ENCODE results near the gene ZNF609. TPM values are rescaled to one million over a fixed set of nuclear protein-coding genes. Genes with fewer than 3 reads are reported as not detected.

Gene ZNF609
- total RNA-seq, 2 donors from 2014 or later, result 52.3 to 54.8 TPM

- TF ChIP-seq CTCF (conservative IDR thresholded peaks at IDR 0.05), result no peak
- Mint-ChIP-seq H3K36me3 (ENCODE audit: low read depth) (peaks cover 13% of the 10 kb centered on the region), H3K9me3 (no peaks in the 10 kb centered on the region), H3K4me3 (no peak overlapping the region), H3K27ac (no peak overlapping the region), H3K27me3 (ENCODE audit: insufficient read depth) (no peaks in the 10 kb centered on the region), H3K4me1 (peaks cover 2% of the 10 kb centered on the region)
- no peaks in the 10 kb centered on the region for H3K27me3 ChIP-seq (ENCODE audit: control insufficient read depth, insufficient read depth, low read length, poor library complexity, severe bottlenecking)
- no peak overlapping the region for H3K4me3 ChIP-seq (ENCODE audit: low read length)
- no peak overlapping the region for H3K27ac ChIP-seq (ENCODE audit: low read depth, low read length)
- 88 to 91% methylated on average over 5 to 8 of the region's 8 CpGs for WGBS, 2 experiments (ENCODE audit: insufficient coverage in 1 of 2, insufficient read length in 1 of 2)
- H3K9ac ChIP-seq (ENCODE audit: extremely low read depth, low read length, poor library complexity, severe bottlenecking), result no peak overlapping the region
- DNase-seq, result no peak
- H3K4me1 ChIP-seq (ENCODE audit: control insufficient read depth, insufficient read depth, low read length), result no peaks in the 10 kb centered on the region
- peaks cover 8% of the 10 kb centered on the region for H3K36me3 ChIP-seq (ENCODE audit: control insufficient read depth, insufficient read depth, low read length)
- no peaks in the 10 kb centered on the region for H3K9me3 ChIP-seq (ENCODE audit: control insufficient read depth, low read length)
Measured at GRCh38 chr15:64552281-64552948, 92.0 kb downstream of the ZNF609 start.

GRCh38 chr15:64558460-64559179 is 98.2 kb downstream of the ZNF609 start:
- Histone ChIP-seq H3K9me3 (ENCODE audit: control insufficient read depth, low read length) (no peaks in the 10 kb centered on the region), H3K9ac (ENCODE audit: extremely low read depth, low read length, poor library complexity, severe bottlenecking) (no peak overlapping the region), H3K27ac (ENCODE audit: low read depth, low read length) (no peak overlapping the region), H3K36me3 (ENCODE audit: control insufficient read depth, insufficient read depth, low read length) (peaks cover 10% of the 10 kb centered on the region), H3K4me1 (ENCODE audit: control insufficient read depth, insufficient read depth, low read length) (no peaks in the 10 kb centered on the region), H3K4me3 (ENCODE audit: low read length) (no peak overlapping the region), H3K27me3 (ENCODE audit: control insufficient read depth, insufficient read depth, low read length, poor library complexity, severe bottlenecking) (no peaks in the 10 kb centered on the region)
- H3K9me3 Mint-ChIP-seq, result no peaks in the 10 kb centered on the region
- no peak overlapping the region for H3K4me3 Mint-ChIP-seq
- TF ChIP-seq CTCF (conservative IDR thresholded peaks at IDR 0.05), result no peak
- H3K27me3 Mint-ChIP-seq (ENCODE audit: insufficient read depth), result no peaks in the 10 kb centered on the region
- peaks cover 14% of the 10 kb centered on the region for H3K36me3 Mint-ChIP-seq (ENCODE audit: low read depth)
- peaks cover 18% of the 10 kb centered on the region for H3K4me1 Mint-ChIP-seq
- no peak overlapping the region for H3K27ac Mint-ChIP-seq
- DNase-seq, result no peak

- Mint-ChIP-seq H3K4me3 (no peak overlapping the region), H3K4me1 (peaks cover 20% of the 10 kb centered on the region), H3K36me3 (ENCODE audit: low read depth) (peaks cover 15% of the 10 kb centered on the region), H3K9me3 (no peaks in the 10 kb centered on the region), H3K27ac (no peak overlapping the region), H3K27me3 (ENCODE audit: insufficient read depth) (no peaks in the 10 kb centered on the region)
- H3K36me3 ChIP-seq (ENCODE audit: control insufficient read depth, insufficient read depth, low read length), result peaks cover 12% of the 10 kb centered on the region
- DNase-seq, result no peak
- H3K9me3 ChIP-seq (ENCODE audit: control insufficient read depth, low read length), result no peaks in the 10 kb centered on the region
- no peak overlapping the region for H3K9ac ChIP-seq (ENCODE audit: extremely low read depth, low read length, poor library complexity, severe bottlenecking)
- H3K27me3 ChIP-seq (ENCODE audit: control insufficient read depth, insufficient read depth, low read length, poor library complexity, severe bottlenecking), result no peaks in the 10 kb centered on the region
- no peaks in the 10 kb centered on the region for H3K4me1 ChIP-seq (ENCODE audit: control insufficient read depth, insufficient read depth, low read length)
- H3K4me3 ChIP-seq (ENCODE audit: low read length), result no peak overlapping the region
- no peak for TF ChIP-seq CTCF (conservative IDR thresholded peaks at IDR 0.05)
- H3K27ac ChIP-seq (ENCODE audit: low read depth, low read length), result no peak overlapping the region
- WGBS, 2 experiments (ENCODE audit: insufficient coverage in 1 of 2, insufficient read length in 1 of 2), result 72% methylated on average over 2 of the region's 2 CpGs; no CpG with 5 or more reads in 1 of the 2 experiments
Measured at GRCh38 chr15:64559243-64559642, 98.9 kb downstream of the ZNF609 start.
